ENCODE data around the gene B4GAT1.
A peak's percentile ranks its signal among the peaks of the same experiment; 100 is the strongest.
"Not testable (repeated sequence)": the region's sequence is repeated elsewhere in the genome, so short reads cannot be mapped to it uniquely, and the experiment has no call there.

The B4GAT1 gene

GRCh38 chr11:66347425-66348276 is at the start of gene B4GAT1:
Gene B4GAT1 (minus strand): TSS chr11:66347629. CDS start chr11:66347545, 84 bp downstream.
- DNase-seq, result peak; percentile 77

GRCh38 chr11:66393954-66394353 is 46.5 kb upstream of the B4GAT1 start:
- DNase-seq, result no peak

GRCh38 chr11:66391322-66391721 is 43.9 kb upstream of the B4GAT1 start:
- no peak for DNase-seq

GRCh38 chr11:66388780-66389386 is 41.5 kb upstream of the B4GAT1 start:
- DNase-seq, result peak; percentile 68 to 70

GRCh38 chr11:66386171-66387069 is 39.0 kb upstream of the B4GAT1 start:
- peak; percentile 81 to 88 for DNase-seq

- DNase-seq, result not testable (repeated sequence)
Observed at GRCh38 chr11:66384316-66384715, 36.9 kb upstream of the B4GAT1 start.

GRCh38 chr11:66380264-66380663 is 32.8 kb upstream of the B4GAT1 start:
- not testable (repeated sequence) for DNase-seq

- DNase-seq, result not testable (repeated sequence)
Observed at GRCh38 chr11:66373690-66374287, 26.4 kb upstream of the B4GAT1 start.

- no peak for DNase-seq
Observed at GRCh38 chr11:66373265-66373664, 25.8 kb upstream of the B4GAT1 start.

GRCh38 chr11:66371627-66372415 is 24.4 kb upstream of the B4GAT1 start, which contains the start of gene SLC29A2:
Gene SLC29A2 (minus strand): TSS chr11:66371760. CDS start chr11:66371591, 169 bp downstream.
- peak; percentile 61 to 64 for DNase-seq

- no peak for DNase-seq
Observed at GRCh38 chr11:66369073-66369894, 21.9 kb upstream of the B4GAT1 start.

GRCh38 chr11:66368484-66368883 is 21.1 kb upstream of the B4GAT1 start:
- DNase-seq, result no peak

GRCh38 chr11:66367561-66368312 is 20.3 kb upstream of the B4GAT1 start:
- no peak for DNase-seq

GRCh38 chr11:66366844-66367477 is 19.5 kb upstream of the B4GAT1 start:
- no peak for DNase-seq

GRCh38 chr11:66365711-66366619 is 18.5 kb upstream of the B4GAT1 start:
- no peak for DNase-seq

GRCh38 chr11:66365166-66365565 is 17.7 kb upstream of the B4GAT1 start:
- no peak for DNase-seq

GRCh38 chr11:66363805-66364535 is 16.5 kb upstream of the B4GAT1 start:
- DNase-seq, result peak; percentile 59 to 60

GRCh38 chr11:66363187-66363601 is 15.8 kb upstream of the B4GAT1 start:
- no peak for DNase-seq

All from activated CD4-positive, alpha-beta T cell treated with anti-CD3 and anti-CD28 coated beads, Interleukin-2, amount 50 U/mL, for 4 hours (primary cell).